Measurements from ENCODE around the gene MLPH.

MLPH gene

GRCh38 chr2:237564526-237565131, 77.6 kb downstream of the MLPH start:
- DNase-seq (ENCODE audit: low read depth in 4 of 4, low spot score in 1 of 4): no peak

- no peak for DNase-seq (ENCODE audit: low read depth in 4 of 4, low spot score in 1 of 4)
Measured at GRCh38 chr2:237565974-237566373, 78.9 kb downstream of the MLPH start.

- DNase-seq (ENCODE audit: low read depth in 4 of 4, low spot score in 1 of 4): no peak
Measured at GRCh38 chr2:237566401-237567235, 79.6 kb downstream of the MLPH start, which contains the start of gene PRLH. TSS of gene PRLH (plus strand) at chr2:237566574. CDS start at chr2:237566574, 0 bp downstream.

GRCh38 chr2:237567276-237568029, 80.4 kb downstream of the MLPH start:
- no peak for DNase-seq (ENCODE audit: low read depth in 4 of 4, low spot score in 1 of 4)

- DNase-seq (ENCODE audit: low read depth in 4 of 4, low spot score in 1 of 4): no peak
Measured at GRCh38 chr2:237568121-237568660, 81.1 kb downstream of the MLPH start.

GRCh38 chr2:237569041-237569440, 82.0 kb downstream of the MLPH start:
- no peak for DNase-seq (ENCODE audit: low read depth in 4 of 4, low spot score in 1 of 4)

GRCh38 chr2:237569896-237570295, 82.8 kb downstream of the MLPH start:
- no peak for DNase-seq (ENCODE audit: low read depth in 4 of 4, low spot score in 1 of 4)

- DNase-seq (ENCODE audit: low read depth in 4 of 4, low spot score in 1 of 4): no peak
Measured at GRCh38 chr2:237570776-237571335, 83.8 kb downstream of the MLPH start.

GRCh38 chr2:237571551-237571950, 84.5 kb downstream of the MLPH start:
- DNase-seq (ENCODE audit: low read depth in 4 of 4, low spot score in 1 of 4): no peak

- peak; percentile 83 to 95 (median 88) for DNase-seq (ENCODE audit: low read depth in 4 of 4, low spot score in 1 of 4)
Measured at GRCh38 chr2:237572021-237572741, 85.1 kb downstream of the MLPH start.

- DNase-seq (ENCODE audit: low read depth in 4 of 4, low spot score in 1 of 4): no peak
Measured at GRCh38 chr2:237572742-237573101, 85.7 kb downstream of the MLPH start.

GRCh38 chr2:237573721-237574415, 86.8 kb downstream of the MLPH start:
- DNase-seq (ENCODE audit: low read depth in 4 of 4, low spot score in 1 of 4): no peak

GRCh38 chr2:237574467-237574866, 87.4 kb downstream of the MLPH start:
- DNase-seq (ENCODE audit: low read depth in 4 of 4, low spot score in 1 of 4): no peak

- DNase-seq (ENCODE audit: low read depth in 4 of 4, low spot score in 1 of 4): no peak
Measured at GRCh38 chr2:237574894-237575868, 88.1 kb downstream of the MLPH start.

GRCh38 chr2:237575869-237576862, 89.1 kb downstream of the MLPH start:
- DNase-seq (ENCODE audit: low read depth in 4 of 4, low spot score in 1 of 4): no peak

- no peak for DNase-seq (ENCODE audit: low read depth in 4 of 4, low spot score in 1 of 4)
Measured at GRCh38 chr2:237576974-237577373, 89.9 kb downstream of the MLPH start.

GRCh38 chr2:237577458-237577857, 90.4 kb downstream of the MLPH start:
- DNase-seq (ENCODE audit: low read depth in 4 of 4, low spot score in 1 of 4): no peak
